ENCODE results near the gene DNAJB4.

DNAJB4 gene

DNA sequence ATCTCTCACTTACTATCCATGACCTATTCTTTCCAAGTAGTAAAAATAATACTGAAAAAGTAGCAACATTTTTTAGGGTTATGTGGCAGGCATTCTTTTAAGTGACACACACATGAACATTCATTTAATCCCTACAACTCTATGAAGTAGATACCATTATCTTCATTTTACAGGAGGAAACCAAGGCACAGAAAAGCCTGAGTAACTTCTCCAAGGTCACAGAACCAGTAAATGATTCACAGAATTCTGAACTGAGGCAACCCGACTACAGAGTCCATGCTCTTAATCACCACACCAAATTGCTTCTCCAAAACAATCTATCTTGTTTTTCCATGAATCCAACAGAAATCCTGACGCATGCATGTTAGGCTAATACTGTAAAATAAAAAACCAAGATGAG, 43.3 kb upstream of the DNAJB4 start:
- Histone ChIP-seq H3K9me3 (no peaks in the 10 kb centered on the region), H3K4me1 (ENCODE audit: control insufficient read depth in 1 of 2, insufficient read depth in 1 of 2, low read depth in 1 of 2, low read length in 1 of 2) (no peaks in the 10 kb centered on the region), H3K27ac (no peak overlapping the region), H3K36me3 (peaks cover 98% of the 10 kb centered on the region), H3K4me3 (ENCODE audit: low read depth in 1 of 2, low read length in 1 of 2) (no peak overlapping the region), H3K27me3 (no peaks in the 10 kb centered on the region)
- TF ChIP-seq, protein P1, sequence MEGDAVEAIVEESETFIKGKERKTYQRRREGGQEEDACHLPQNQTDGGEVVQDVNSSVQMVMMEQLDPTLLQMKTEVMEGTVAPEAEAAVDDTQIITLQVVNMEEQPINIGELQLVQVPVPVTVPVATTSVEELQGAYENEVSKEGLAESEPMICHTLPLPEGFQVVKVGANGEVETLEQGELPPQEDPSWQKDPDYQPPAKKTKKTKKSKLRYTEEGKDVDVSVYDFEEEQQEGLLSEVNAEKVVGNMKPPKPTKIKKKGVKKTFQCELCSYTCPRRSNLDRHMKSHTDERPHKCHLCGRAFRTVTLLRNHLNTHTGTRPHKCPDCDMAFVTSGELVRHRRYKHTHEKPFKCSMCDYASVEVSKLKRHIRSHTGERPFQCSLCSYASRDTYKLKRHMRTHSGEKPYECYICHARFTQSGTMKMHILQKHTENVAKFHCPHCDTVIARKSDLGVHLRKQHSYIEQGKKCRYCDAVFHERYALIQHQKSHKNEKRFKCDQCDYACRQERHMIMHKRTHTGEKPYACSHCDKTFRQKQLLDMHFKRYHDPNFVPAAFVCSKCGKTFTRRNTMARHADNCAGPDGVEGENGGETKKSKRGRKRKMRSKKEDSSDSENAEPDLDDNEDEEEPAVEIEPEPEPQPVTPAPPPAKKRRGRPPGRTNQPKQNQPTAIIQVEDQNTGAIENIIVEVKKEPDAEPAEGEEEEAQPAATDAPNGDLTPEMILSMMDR (IDR thresholded peaks at IDR 0.05): no peak

DNA sequence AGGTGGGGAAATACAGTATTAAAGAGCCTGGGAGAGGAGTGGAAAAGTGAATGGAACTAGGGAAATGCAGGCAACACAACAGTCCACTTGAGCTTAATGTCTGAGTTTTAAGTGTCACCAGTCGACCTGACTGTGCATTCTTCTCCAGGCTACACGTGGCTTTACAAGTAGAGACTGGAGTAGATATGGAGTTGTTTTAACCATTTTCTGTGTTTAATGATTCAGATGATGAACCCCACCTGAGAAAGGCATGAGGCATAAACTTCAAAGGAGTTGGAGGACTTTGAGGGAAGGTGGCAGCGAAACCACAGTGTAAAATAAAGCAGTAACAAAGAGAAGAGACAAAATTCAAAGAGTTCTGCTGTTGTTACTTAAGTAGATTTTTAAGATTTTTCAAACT, 38.4 kb upstream of the DNAJB4 start:
- H3K9me3 ChIP-seq: no peaks in the 10 kb centered on the region
- H3K27me3 ChIP-seq: no peaks in the 10 kb centered on the region
- no peak overlapping the region for H3K4me3 ChIP-seq (ENCODE audit: low read depth in 1 of 2, low read length in 1 of 2)
- H3K4me1 ChIP-seq (ENCODE audit: control insufficient read depth in 1 of 2, insufficient read depth in 1 of 2, low read depth in 1 of 2, low read length in 1 of 2): no peaks in the 10 kb centered on the region
- H3K27ac ChIP-seq: no peak overlapping the region
- H3K36me3 ChIP-seq: peaks cover 80% of the 10 kb centered on the region
- TF ChIP-seq, protein P1 (IDR thresholded peaks at IDR 0.05): no peak

DNA sequence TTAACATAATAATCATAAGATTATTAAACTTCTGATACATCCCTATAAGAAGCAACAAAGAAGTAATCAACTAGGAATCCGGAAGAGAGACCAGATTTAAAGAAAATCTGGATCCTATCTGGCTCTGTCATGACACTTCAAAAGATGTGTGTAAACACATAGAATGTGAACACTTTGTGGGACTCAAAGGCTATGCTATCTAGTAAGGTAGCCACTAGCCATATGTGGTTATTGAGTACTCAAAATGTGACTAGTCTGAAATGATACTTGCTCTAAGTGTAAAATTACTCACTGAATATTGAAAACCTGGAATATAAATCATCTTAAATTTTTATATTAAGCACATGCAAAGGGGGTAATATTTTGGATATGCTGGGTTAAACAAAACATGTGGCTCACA, 34.5 kb upstream of the DNAJB4 start:
- Histone ChIP-seq H3K27ac (no peak overlapping the region), H3K9me3 (no peaks in the 10 kb centered on the region), H3K4me1 (ENCODE audit: control insufficient read depth in 1 of 2, insufficient read depth in 1 of 2, low read depth in 1 of 2, low read length in 1 of 2) (peaks cover 1 to 4% of the 10 kb centered on the region in 2 experiments), H3K4me3 (ENCODE audit: low read depth in 1 of 2, low read length in 1 of 2) (no peak overlapping the region), H3K36me3 (peaks cover 41% of the 10 kb centered on the region), H3K27me3 (no peaks in the 10 kb centered on the region)
- TF ChIP-seq, protein P1 (IDR thresholded peaks at IDR 0.05): no peak

DNA sequence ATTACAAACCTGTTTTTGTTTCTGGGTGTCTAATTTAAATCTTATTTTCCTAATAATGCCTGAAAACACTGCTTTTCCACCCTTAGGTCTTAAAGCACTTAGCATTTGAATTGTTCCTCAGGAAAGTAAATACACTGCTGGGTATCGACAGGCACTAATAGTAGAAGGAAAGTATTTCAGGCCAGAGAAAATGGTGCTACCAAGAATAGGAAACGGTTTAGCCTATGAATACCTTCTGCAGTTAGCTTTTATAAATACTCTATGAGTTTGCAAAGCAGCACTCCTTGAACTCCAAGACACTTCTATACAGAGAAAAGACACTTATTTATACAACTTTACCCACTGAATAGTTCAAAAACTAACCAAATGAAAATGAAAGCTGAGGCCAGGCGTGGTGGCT, 32.7 kb upstream of the DNAJB4 start:
- Histone ChIP-seq H3K4me3 (ENCODE audit: low read depth in 1 of 2, low read length in 1 of 2) (no peak overlapping the region), H3K9me3 (no peaks in the 10 kb centered on the region), H3K27ac (no peak overlapping the region), H3K36me3 (peaks cover 25% of the 10 kb centered on the region), H3K27me3 (no peaks in the 10 kb centered on the region), H3K4me1 (ENCODE audit: control insufficient read depth in 1 of 2, insufficient read depth in 1 of 2, low read depth in 1 of 2, low read length in 1 of 2) (peaks cover 20 to 23% of the 10 kb centered on the region in 2 experiments)
- TF ChIP-seq, protein P1 (IDR thresholded peaks at IDR 0.05): no peak

DNA sequence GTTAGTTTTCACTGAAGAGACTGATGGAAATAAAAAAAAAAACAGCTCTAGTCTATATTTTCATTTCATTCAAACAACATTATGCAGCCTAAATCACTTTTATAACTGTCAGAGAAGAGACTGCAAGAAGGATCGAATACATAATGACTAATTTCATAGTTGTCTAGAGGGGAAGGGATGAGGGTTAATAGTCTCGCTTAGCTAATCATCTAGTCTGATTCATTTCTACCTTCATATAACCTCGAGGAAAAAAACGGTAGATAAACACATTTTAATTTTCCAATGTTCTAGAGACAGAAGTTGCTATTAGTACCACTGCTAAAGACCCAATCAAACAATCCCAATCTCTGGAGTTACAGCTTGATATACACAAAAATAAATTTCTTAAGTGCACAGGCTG, 29.4 kb upstream of the DNAJB4 start:
- H3K4me3 ChIP-seq (ENCODE audit: low read depth in 1 of 2, low read length in 1 of 2): no peak overlapping the region
- no peaks in the 10 kb centered on the region for H3K27me3 ChIP-seq
- TF ChIP-seq, protein P1 (IDR thresholded peaks at IDR 0.05): no peak
- H3K36me3 ChIP-seq: peaks cover 8% of the 10 kb centered on the region
- no peak overlapping the region for H3K27ac ChIP-seq
- no peaks in the 10 kb centered on the region for H3K9me3 ChIP-seq
- peaks cover 42 to 44% of the 10 kb centered on the region in 2 experiments for H3K4me1 ChIP-seq (ENCODE audit: control insufficient read depth in 1 of 2, insufficient read depth in 1 of 2, low read depth in 1 of 2, low read length in 1 of 2)

DNA sequence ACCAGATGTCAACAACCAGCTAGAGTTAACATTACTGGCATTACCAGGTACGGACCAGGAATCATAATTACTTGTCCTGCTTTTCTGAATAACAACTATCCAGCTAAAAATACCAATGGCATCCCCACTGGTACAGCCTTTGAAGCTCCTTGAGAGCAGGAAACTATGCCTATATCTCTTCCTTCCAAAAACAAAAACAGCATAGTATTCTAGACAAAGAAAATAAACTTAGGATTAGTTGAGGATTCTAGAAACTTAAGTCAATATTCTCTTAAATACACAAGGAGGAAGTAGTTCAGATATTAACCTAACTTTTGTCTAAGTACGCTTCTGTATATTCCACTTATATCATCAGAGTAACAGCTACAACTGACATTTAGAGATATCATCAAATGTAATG, 28.8 kb upstream of the DNAJB4 start:
- Histone ChIP-seq H3K9me3 (no peaks in the 10 kb centered on the region), H3K4me3 (ENCODE audit: low read depth in 1 of 2, low read length in 1 of 2) (no peak overlapping the region), H3K36me3 (peaks cover 3% of the 10 kb centered on the region), H3K27ac (no peak overlapping the region), H3K27me3 (no peaks in the 10 kb centered on the region), H3K4me1 (ENCODE audit: control insufficient read depth in 1 of 2, insufficient read depth in 1 of 2, low read depth in 1 of 2, low read length in 1 of 2) (peaks cover 43 to 46% of the 10 kb centered on the region in 2 experiments)
- TF ChIP-seq, protein P1 (IDR thresholded peaks at IDR 0.05): no peak

Data from neutrophil (primary cell).